Activated T-cell treated with anti-CD3 and anti-CD28 coated beads, Interleukin-2, amount 50 U/mL, for 72 hours (primary cell): Measurements from ENCODE around the gene NUDT19. TPM values are rescaled to one million over a fixed set of nuclear protein-coding genes. Genes with fewer than 3 reads are reported as not detected.

Experiments
- ATAC-seq, 2 donors: fragments of 150-1000 bp; cut with Tn5 transposase; replicated peaks in 1 of 2; 2 replicates each; pipeline ENCODE4 v1.10.0; 2021; ENCODE audit warnings: moderate library complexity in 2 of 2, mild to moderate bottlenecking in 1 of 2
- DNase-seq, 2 donors: peaks; one replicate each; pipeline ENCODE4 v3.0.0; 2021 to 2022; ENCODE audit warnings: mixed read lengths in 1 of 2
- H3K27ac Mint-ChIP-seq: one replicate; pipeline ENCODE4 v1.8.0; 2022; ENCODE audit warnings: mild to moderate bottlenecking, moderate library complexity, mixed read lengths
- H3K27me3 Mint-ChIP-seq: one replicate; pipeline ENCODE4 v1.8.0; 2022; ENCODE audit warnings: low read depth, mixed read lengths
- H3K36me3 Mint-ChIP-seq, 2 donors: one replicate each; pipeline ENCODE4 v1.8.0; 2022; ENCODE audit warnings: mixed read lengths in 2 of 2, mild to moderate bottlenecking in 1 of 2; ENCODE audit not compliant: insufficient read depth in 2 of 2
- H3K4me1 Mint-ChIP-seq: one replicate; pipeline ENCODE4 v1.8.0; 2022; ENCODE audit warnings: low read depth, mixed read lengths
- H3K4me3 Mint-ChIP-seq, 2 donors: one replicate each; pipeline ENCODE4 v1.8.0; 2022; ENCODE audit warnings: mild to moderate bottlenecking in 2 of 2, mixed read lengths in 2 of 2, moderate library complexity in 2 of 2
- H3K9me3 Mint-ChIP-seq, 2 donors: one replicate each; pipeline ENCODE4 v1.8.0; 2022; ENCODE audit warnings: mixed read lengths in 2 of 2
- total RNA-seq, 2 donors: library from RNA; stranded (reverse); gene quantifications; one replicate each; pipeline ENCODE4 v1.2.3, GENCODE V29; 2022

NUDT19 gene
- total RNA-seq, 2 donors from 2014 or later, result 26.1 to 28.0 TPM

GRCh38 chr19:32661318-32661717 lies 30.3 kb upstream of the NUDT19 start:
- no peaks in the 10 kb centered on the region for H3K9me3 Mint-ChIP-seq
- H3K27me3 Mint-ChIP-seq, result no peaks in the 10 kb centered on the region
- no peak overlapping the region for H3K27ac Mint-ChIP-seq
- H3K4me1 Mint-ChIP-seq, result peaks cover 14% of the 10 kb centered on the region
- ATAC-seq (no peak), DNase-seq (no peak)
- H3K36me3 Mint-ChIP-seq, result peaks cover 0 to 4% of the 10 kb centered on the region in 2 donors
- no peak overlapping the region for H3K4me3 Mint-ChIP-seq

GRCh38 chr19:32662186-32662585 lies 29.4 kb upstream of the NUDT19 start:
- DNase-seq (no peak), ATAC-seq (peak; percentile 31 to 61)
- Mint-ChIP-seq H3K4me1 (peaks cover 14% of the 10 kb centered on the region), H3K27me3 (no peaks in the 10 kb centered on the region), H3K4me3 (no peak overlapping the region), H3K27ac (no peak overlapping the region), H3K36me3 (peaks cover 0 to 5% of the 10 kb centered on the region in 2 donors), H3K9me3 (no peaks in the 10 kb centered on the region)

GRCh38 chr19:32666084-32666483 lies 25.5 kb upstream of the NUDT19 start:
- H3K36me3 Mint-ChIP-seq, result peaks cover 0 to 6% of the 10 kb centered on the region in 2 donors
- no peak for DNase-seq
- H3K9me3 Mint-ChIP-seq, result no peaks in the 10 kb centered on the region
- no peaks in the 10 kb centered on the region for H3K27me3 Mint-ChIP-seq
- no peak overlapping the region for H3K4me3 Mint-ChIP-seq
- peaks cover 33% of the 10 kb centered on the region for H3K4me1 Mint-ChIP-seq
- H3K27ac Mint-ChIP-seq, result no peak overlapping the region
- no peak for ATAC-seq

- H3K27ac Mint-ChIP-seq, result no peak overlapping the region
- no peaks in the 10 kb centered on the region for H3K27me3 Mint-ChIP-seq
- no peaks in the 10 kb centered on the region for H3K9me3 Mint-ChIP-seq
- H3K36me3 Mint-ChIP-seq, result peaks cover 2 to 8% of the 10 kb centered on the region in 2 donors
- no peak overlapping the region for H3K4me3 Mint-ChIP-seq
- DNase-seq, result no peak
- peaks cover 52% of the 10 kb centered on the region for H3K4me1 Mint-ChIP-seq
- no peak for ATAC-seq
These were observed 22.3 kb upstream of the NUDT19 start for GRCh38 chr19:32669310-32669709.

GRCh38 chr19:32671883-32672593 lies 19.6 kb upstream of the NUDT19 start:
- H3K4me1 Mint-ChIP-seq, result peaks cover 49% of the 10 kb centered on the region
- peaks cover 2% of the 10 kb centered on the region for H3K27me3 Mint-ChIP-seq
- H3K4me3 Mint-ChIP-seq, result no peak overlapping the region
- H3K9me3 Mint-ChIP-seq, result no peaks in the 10 kb centered on the region
- ATAC-seq (no peak), DNase-seq (no peak)
- H3K36me3 Mint-ChIP-seq, result peaks cover 3 to 6% of the 10 kb centered on the region in 2 donors
- H3K27ac Mint-ChIP-seq, result no peak overlapping the region

GRCh38 chr19:32672841-32673240 lies 18.8 kb upstream of the NUDT19 start:
- peak overlapping the region; percentile 2 to 95 for H3K4me3 Mint-ChIP-seq
- ATAC-seq, result no peak
- no peak for DNase-seq
- peaks cover 56% of the 10 kb centered on the region for H3K4me1 Mint-ChIP-seq
- H3K36me3 Mint-ChIP-seq, result peaks cover 2 to 6% of the 10 kb centered on the region in 2 donors
- peaks cover 10% of the 10 kb centered on the region for H3K27me3 Mint-ChIP-seq
- H3K27ac Mint-ChIP-seq, result no peak overlapping the region
- no peaks in the 10 kb centered on the region for H3K9me3 Mint-ChIP-seq

GRCh38 chr19:32673573-32673972 lies 18.0 kb upstream of the NUDT19 start:
- Mint-ChIP-seq H3K36me3 (peaks cover 2 to 6% of the 10 kb centered on the region in 2 donors), H3K4me3 (peak overlapping the region; percentile 0 to 95), H3K27me3 (peaks cover 14% of the 10 kb centered on the region), H3K4me1 (peaks cover 54% of the 10 kb centered on the region), H3K27ac (no peak overlapping the region), H3K9me3 (no peaks in the 10 kb centered on the region)
- ATAC-seq, result no peak
- DNase-seq, result no peak

- Mint-ChIP-seq H3K4me1 (peaks cover 47% of the 10 kb centered on the region), H3K27ac (peak overlapping the region; percentile 3), H3K27me3 (peaks cover 14% of the 10 kb centered on the region), H3K36me3 (peaks cover 2 to 6% of the 10 kb centered on the region in 2 donors), H3K4me3 (peak overlapping the region; percentile 95 to 96), H3K9me3 (no peaks in the 10 kb centered on the region)
- DNase-seq (no peak), ATAC-seq (no peak)
These were observed 17.3 kb upstream of the NUDT19 start for GRCh38 chr19:32674153-32674930.

- no peaks in the 10 kb centered on the region for H3K9me3 Mint-ChIP-seq
- H3K27ac Mint-ChIP-seq, result peak within 1 kb of the TSS; percentile 41
- ATAC-seq (peak; percentile 95 to 97), DNase-seq (peak; percentile 98 to 99)
- peaks cover 14% of the 10 kb centered on the region for H3K27me3 Mint-ChIP-seq
- peaks cover 39% of the 10 kb centered on the region for H3K4me1 Mint-ChIP-seq
- H3K36me3 Mint-ChIP-seq, result peaks cover 2 to 6% of the 10 kb centered on the region in 2 donors
- H3K4me3 Mint-ChIP-seq, result peak within 1 kb of the TSS; percentile 95 to 96
These were observed 16.5 kb upstream of the NUDT19 start, which contains the start of gene ANKRD27 for GRCh38 chr19:32674931-32675719. Gene ANKRD27 (minus strand): TSS chr19:32675180. CDS start chr19:32659015, 16,165 bp downstream.

- Mint-ChIP-seq H3K4me1 (peaks cover 37% of the 10 kb centered on the region), H3K4me3 (peak within 1 kb of the TSS; percentile 89 to 90)
- ATAC-seq, result peak; percentile 42 to 47
These were observed 15.9 kb upstream of the NUDT19 start, which contains the start of gene RGS9BP for GRCh38 chr19:32675720-32676185. Gene RGS9BP (plus strand): TSS chr19:32675848. CDS start chr19:32676264, 416 bp downstream.

GRCh38 chr19:32676186-32676894 lies 15.3 kb upstream of the NUDT19 start:
- Mint-ChIP-seq H3K4me3 (peak overlapping the region; percentile 89 to 90), H3K27ac (no peak overlapping the region), H3K9me3 (no peaks in the 10 kb centered on the region), H3K27me3 (peaks cover 14% of the 10 kb centered on the region), H3K36me3 (peaks cover 2 to 6% of the 10 kb centered on the region in 2 donors), H3K4me1 (peaks cover 37% of the 10 kb centered on the region)
- ATAC-seq, result peak in 1 of 2 donors; percentile 1
- peak; percentile 25 to 29 for DNase-seq

More at GRCh38 chr19:32675720-32676185, 15.9 kb upstream of the NUDT19 start, which contains the start of gene RGS9BP:
- peaks cover 14% of the 10 kb centered on the region for H3K27me3 Mint-ChIP-seq
- peak within 1 kb of the TSS; percentile 41 for H3K27ac Mint-ChIP-seq
- peak; percentile 59 to 66 for DNase-seq
- peaks cover 2 to 6% of the 10 kb centered on the region in 2 donors for H3K36me3 Mint-ChIP-seq
- H3K9me3 Mint-ChIP-seq, result no peaks in the 10 kb centered on the region

GRCh38 chr19:32676895-32677359 lies 14.7 kb upstream of the NUDT19 start:
- ATAC-seq (no peak), DNase-seq (no peak)
- H3K36me3 Mint-ChIP-seq, result peaks cover 2 to 6% of the 10 kb centered on the region in 2 donors
- peaks cover 31% of the 10 kb centered on the region for H3K4me1 Mint-ChIP-seq
- H3K4me3 Mint-ChIP-seq, result peak overlapping the region; percentile 44 to 56
- H3K27me3 Mint-ChIP-seq, result peaks cover 14% of the 10 kb centered on the region
- no peak overlapping the region for H3K27ac Mint-ChIP-seq
- no peaks in the 10 kb centered on the region for H3K9me3 Mint-ChIP-seq
